HepG2 (cell line): ENCODE results near the gene DPEP3. TPM values are rescaled to one million over a fixed set of nuclear protein-coding genes. Genes with fewer than 3 reads are reported as not detected.

Experiments used
- CSRNP1 ChIP-seq: sonication (generic); formaldehyde crosslinking; IDR thresholded peaks from 2 replicates; pipeline ENCODE4 v1.8.1; 2023; ENCODE audit warnings: mild to moderate bottlenecking, missing genetic modification reagents
- GATA4 ChIP-seq: sonication (generic); IDR thresholded peaks from 2 replicates; pipeline ENCODE4 v1.6.1; 2016; ENCODE audit warnings: antibody characterized with exemption, low read depth, borderline replicate concordance
- GZF1 ChIP-seq: sonication (generic); formaldehyde crosslinking; IDR thresholded peaks from 2 replicates; pipeline ENCODE4 v1.5.1; 2020; ENCODE audit warnings: mild to moderate bottlenecking, missing genetic modification reagents
- HNRNPLL ChIP-seq: fragments of 200-400 bp; formaldehyde crosslinking; IDR thresholded peaks from 2 replicates; pipeline ENCODE4 v1.6.1; 2017; ENCODE audit warnings: mild to moderate bottlenecking, low read depth, low read length; ENCODE audit not compliant: poor library complexity, severe bottlenecking
- HOXA9 ChIP-seq: sonication (generic); formaldehyde crosslinking; IDR thresholded peaks from 2 replicates; pipeline ENCODE4 v1.8.1; 2022; ENCODE audit warnings: missing genetic modification reagents, mild to moderate bottlenecking, moderate library complexity, borderline replicate concordance
- MED1 ChIP-seq: sonication (generic); formaldehyde crosslinking; IDR thresholded peaks from 2 replicates; pipeline ENCODE4 v1.4.0; 2020; ENCODE audit warnings: missing genetic modification reagents
- NONO ChIP-seq, 2 experiments: fragments of 450-650 bp in 1 of 2; sonication (generic) in 1 of 2; formaldehyde crosslinking in 1 of 2; IDR thresholded peaks in 1 of 2; conservative IDR thresholded peaks in 1 of 2; 2 replicates each; pipeline versions ENCODE4 v1.6.1 to v1.8.0; 2017 to 2022; ENCODE audit warnings: mild to moderate bottlenecking in 1 of 2, missing genetic modification reagents in 1 of 2, moderate library complexity in 1 of 2
- POGZ ChIP-seq: sonication (generic); formaldehyde crosslinking; IDR thresholded peaks from 2 replicates; pipeline ENCODE4 v1.4.0; 2020; ENCODE audit warnings: mild to moderate bottlenecking, missing genetic modification reagents
- POLR2A ChIP-seq, 2 experiments: IDR thresholded peaks; 2 replicates each; pipeline ENCODE4 v1.6.1; 2011; ENCODE audit warnings: low read depth in 2 of 2, low read length in 2 of 2, mild to moderate bottlenecking in 1 of 2, moderate library complexity in 1 of 2; ENCODE audit not compliant: insufficient read depth in 1 of 2
- REPIN1 ChIP-seq: sonication (generic); formaldehyde crosslinking; IDR thresholded peaks from 2 replicates; pipeline ENCODE4 v1.8.0; 2022; ENCODE audit warnings: missing genetic modification reagents, low read depth, mild to moderate bottlenecking, borderline replicate concordance
- ZFP82 ChIP-seq: sonication (generic); formaldehyde crosslinking; IDR thresholded peaks from 2 replicates; pipeline ENCODE4 v1.5.1; 2020; ENCODE audit warnings: mild to moderate bottlenecking, missing genetic modification reagents, borderline replicate concordance
- ZNF138 ChIP-seq: sonication (generic); formaldehyde crosslinking; IDR thresholded peaks from 2 replicates; pipeline ENCODE4 v1.5.0; 2020; ENCODE audit warnings: mild to moderate bottlenecking, low read depth, missing genetic modification reagents
- ZNF251 ChIP-seq: sonication (generic); formaldehyde crosslinking; IDR thresholded peaks from 2 replicates; pipeline ENCODE4 v1.9.0; 2021; ENCODE audit warnings: mild to moderate bottlenecking, missing genetic modification reagents
- ZNF280B ChIP-seq: sonication (generic); formaldehyde crosslinking; IDR thresholded peaks from 2 replicates; pipeline ENCODE4 v1.5.0; 2020; ENCODE audit warnings: missing genetic modification reagents, mild to moderate bottlenecking, borderline replicate concordance
- ZNF280D ChIP-seq: sonication (generic); formaldehyde crosslinking; IDR thresholded peaks from 2 replicates; pipeline ENCODE4 v1.5.1; 2020; ENCODE audit warnings: mild to moderate bottlenecking, missing genetic modification reagents
- ZNF333 ChIP-seq: sonication (generic); formaldehyde crosslinking; IDR thresholded peaks from 2 replicates; pipeline ENCODE4 v1.4.0; 2020; ENCODE audit warnings: mild to moderate bottlenecking, missing genetic modification reagents, borderline replicate concordance
- ZNF335 ChIP-seq: sonication (generic); formaldehyde crosslinking; IDR thresholded peaks from 2 replicates; pipeline ENCODE4 v1.4.0; 2020; ENCODE audit warnings: missing genetic modification reagents
- ZNF547 ChIP-seq: sonication (generic); formaldehyde crosslinking; IDR thresholded peaks from 2 replicates; pipeline ENCODE4 v1.5.1; 2020; ENCODE audit warnings: mild to moderate bottlenecking, missing genetic modification reagents
- polyA plus RNA-seq, 8 experiments: library from polyadenylated mRNA; depleted of rRNA in 3 of 8; stranded (reverse) in 7 of 8; unstranded in 1 of 8; fragments of >200 nt; fragmentation: Illumina TruSeq in 4 of 8; extraction: Trizol in 4 of 8; gene quantifications; 2 replicates each; pipeline versions ENCODE4 v1.2.1 to v1.2.3, GENCODE V29; 2011 to 2016; ENCODE audit warnings: low read depth in 4 of 8, missing spikeins in 1 of 8, mixed read lengths in 1 of 8; ENCODE audit not compliant: insufficient read depth in 1 of 8
- total RNA-seq, 5 experiments: library from RNA; depleted of rRNA; stranded (reverse); fragments of >200 nt; fragmentation: Illumina TruSeq; extraction: Trizol; gene quantifications; 2 replicates each; pipeline ENCODE4 v1.2.3, GENCODE V29; 2016; ENCODE audit warnings: low read depth in 1 of 5
- TF ChIP-seq, protein P1 (sequence below): sonication (generic); formaldehyde crosslinking; IDR thresholded peaks from 2 replicates; pipeline ENCODE4 v1.9.0; 2021; ENCODE audit warnings: missing genetic modification reagents, mild to moderate bottlenecking, borderline replicate concordance
- TF ChIP-seq, protein P2 (sequence below): sonication (generic); formaldehyde crosslinking; IDR thresholded peaks from 2 replicates; pipeline ENCODE4 v1.4.0; 2020; ENCODE audit warnings: missing genetic modification reagents

The DPEP3 gene
- total and polyA plus RNA-seq, 2 of the 13 experiments (the other 11 are each of a cell fraction or from before 2014, with no cell fraction given): not detected

DNA sequence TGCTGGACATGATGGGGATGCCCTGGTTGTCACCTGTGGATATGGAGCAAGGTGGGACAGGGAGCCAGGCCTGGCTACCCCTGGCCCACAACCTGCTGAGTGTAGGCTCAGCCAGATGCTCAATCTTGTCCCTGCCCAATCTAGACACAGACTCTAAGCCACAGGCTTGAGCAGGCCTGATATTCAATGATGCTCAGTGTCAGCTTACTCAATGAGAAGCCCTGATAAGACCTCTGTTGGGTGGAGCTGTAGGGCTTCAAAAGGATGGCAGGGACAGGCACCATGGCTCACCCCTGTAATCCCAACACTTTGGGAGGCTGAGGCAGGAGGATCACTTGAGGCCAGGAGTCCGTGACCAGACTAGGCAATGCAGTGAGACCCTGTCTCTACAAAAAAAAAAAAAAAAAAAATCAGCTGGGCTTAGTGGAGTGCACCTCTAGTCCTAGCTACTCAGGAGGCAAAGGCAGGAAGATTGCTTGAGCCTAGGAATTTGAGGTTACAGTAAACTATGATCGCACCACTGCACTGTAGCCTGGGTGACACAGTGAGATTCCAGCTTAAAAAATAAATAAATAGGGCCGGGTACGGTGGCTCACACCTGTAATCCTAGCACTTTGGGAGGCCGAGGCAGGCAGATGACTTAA lies 39.7 kb downstream of the DPEP3 start (continued):
- TF ChIP-seq, protein P1, sequence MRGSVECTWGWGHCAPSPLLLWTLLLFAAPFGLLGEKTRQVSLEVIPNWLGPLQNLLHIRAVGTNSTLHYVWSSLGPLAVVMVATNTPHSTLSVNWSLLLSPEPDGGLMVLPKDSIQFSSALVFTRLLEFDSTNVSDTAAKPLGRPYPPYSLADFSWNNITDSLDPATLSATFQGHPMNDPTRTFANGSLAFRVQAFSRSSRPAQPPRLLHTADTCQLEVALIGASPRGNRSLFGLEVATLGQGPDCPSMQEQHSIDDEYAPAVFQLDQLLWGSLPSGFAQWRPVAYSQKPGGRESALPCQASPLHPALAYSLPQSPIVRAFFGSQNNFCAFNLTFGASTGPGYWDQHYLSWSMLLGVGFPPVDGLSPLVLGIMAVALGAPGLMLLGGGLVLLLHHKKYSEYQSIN (CRISPR knock-in tag): no peak
- peak; percentile 18; the same call in 1 of the 2 replicates for TF ChIP-seq ZFP82 (CRISPR knock-in tag)
- TF ChIP-seq, protein P2, sequence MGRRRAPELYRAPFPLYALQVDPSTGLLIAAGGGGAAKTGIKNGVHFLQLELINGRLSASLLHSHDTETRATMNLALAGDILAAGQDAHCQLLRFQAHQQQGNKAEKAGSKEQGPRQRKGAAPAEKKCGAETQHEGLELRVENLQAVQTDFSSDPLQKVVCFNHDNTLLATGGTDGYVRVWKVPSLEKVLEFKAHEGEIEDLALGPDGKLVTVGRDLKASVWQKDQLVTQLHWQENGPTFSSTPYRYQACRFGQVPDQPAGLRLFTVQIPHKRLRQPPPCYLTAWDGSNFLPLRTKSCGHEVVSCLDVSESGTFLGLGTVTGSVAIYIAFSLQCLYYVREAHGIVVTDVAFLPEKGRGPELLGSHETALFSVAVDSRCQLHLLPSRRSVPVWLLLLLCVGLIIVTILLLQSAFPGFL (CRISPR knock-in tag): no peak
- no peak for TF ChIP-seq NONO (IDR thresholded peaks at IDR 0.05)
- 0 out of 2 replicates have a peak, but pooled peaks have one; percentile 21 for TF ChIP-seq NONO (CRISPR knock-in tag; conservative IDR thresholded peaks at IDR 0.05)
- peak; percentile 33; the same call in 1 of the 2 replicates for TF ChIP-seq ZNF280B (CRISPR knock-in tag)
- no peak for TF ChIP-seq CSRNP1 (CRISPR knock-in tag)
- no peak for TF ChIP-seq ZNF280D (CRISPR knock-in tag)
- no peak for TF ChIP-seq MED1 (CRISPR knock-in tag)
- peak; percentile 11; the same call in 1 of the 2 replicates for TF ChIP-seq REPIN1 (CRISPR knock-in tag)
- 0 out of 2 replicates have a peak, but pooled peaks have one; percentile 11 for TF ChIP-seq ZNF547 (CRISPR knock-in tag)
- TF ChIP-seq ZNF138 (CRISPR knock-in tag): no peak
- no peak for TF ChIP-seq GATA4
- TF ChIP-seq ZNF251 (CRISPR knock-in tag): no peak
- peak in 1 of 2 experiments; percentile 48; a peak in 1 of 4 replicates for TF ChIP-seq POLR2A (IDR thresholded peaks at IDR 0.05; ENCODE audit: insufficient read depth in 1 of 2, low read depth in 2 of 2, low read length in 2 of 2)
- TF ChIP-seq ZNF333 (CRISPR knock-in tag): no peak
- no peak for TF ChIP-seq POGZ (CRISPR knock-in tag)
- 0 out of 2 replicates have a peak, but pooled peaks have one; percentile 46 for TF ChIP-seq HOXA9 (CRISPR knock-in tag)
- 0 out of 2 replicates have a peak, but pooled peaks have one; percentile 22 for TF ChIP-seq GZF1 (CRISPR knock-in tag)
- no peak for TF ChIP-seq HNRNPLL
- TF ChIP-seq ZNF335: no peak
